Parathyroid adenoma (tissue), 2 donors: ENCODE measurements around the gene VANGL2.

Experiments used
- H2AFZ ChIP-seq: fragments of 300-600 bp; sonication (generic); one replicate; pipeline ENCODE4 v1.7.0; 2017; ENCODE audit warnings: antibody characterized with exemption, mild to moderate bottlenecking
- H3K27ac ChIP-seq: fragments of 300-600 bp; sonication (generic); one replicate; pipeline ENCODE4 v1.7.0; 2017
- H3K27me3 ChIP-seq: fragments of 300-600 bp; sonication (generic); one replicate; pipeline ENCODE4 v1.7.0; 2017; ENCODE audit warnings: low read length; ENCODE audit not compliant: control insufficient read depth, insufficient read depth
- H3K36me3 ChIP-seq: fragments of 300-600 bp; sonication (generic); one replicate; pipeline ENCODE4 v1.7.0; 2017; ENCODE audit warnings: low read length; ENCODE audit not compliant: control insufficient read depth, insufficient read depth
- H3K4me1 ChIP-seq: fragments of 300-600 bp; sonication (generic); one replicate; pipeline ENCODE4 v1.7.0; 2017; ENCODE audit warnings: control low read depth
- H3K4me2 ChIP-seq: fragments of 300-600 bp; sonication (generic); one replicate; pipeline ENCODE4 v1.7.0; 2017; ENCODE audit warnings: low read length
- H3K4me3 ChIP-seq: fragments of 300-600 bp; sonication (generic); one replicate; pipeline ENCODE4 v1.7.0; 2017; ENCODE audit warnings: low read depth, low read length
- H3K79me2 ChIP-seq: fragments of 300-600 bp; sonication (generic); one replicate; pipeline ENCODE4 v1.7.0; 2017; ENCODE audit warnings: control low read depth
- H3K9ac ChIP-seq: fragments of 300-600 bp; sonication (generic); one replicate; pipeline ENCODE4 v1.7.0; 2017; ENCODE audit warnings: mild to moderate bottlenecking
- H3K9me3 ChIP-seq: fragments of 300-600 bp; sonication (generic); one replicate; pipeline ENCODE4 v1.7.0; 2017; ENCODE audit warnings: low read length; ENCODE audit not compliant: control insufficient read depth
- TF ChIP-seq, protein P1 (sequence below): fragments of 300-600 bp; sonication (generic); IDR thresholded peaks from one replicate; pipeline ENCODE4 v1.7.0; 2017; ENCODE audit warnings: antibody characterized with exemption, mild to moderate bottlenecking
- donor health status: primary hyperparathyroidism.

Gene VANGL2

DNA sequence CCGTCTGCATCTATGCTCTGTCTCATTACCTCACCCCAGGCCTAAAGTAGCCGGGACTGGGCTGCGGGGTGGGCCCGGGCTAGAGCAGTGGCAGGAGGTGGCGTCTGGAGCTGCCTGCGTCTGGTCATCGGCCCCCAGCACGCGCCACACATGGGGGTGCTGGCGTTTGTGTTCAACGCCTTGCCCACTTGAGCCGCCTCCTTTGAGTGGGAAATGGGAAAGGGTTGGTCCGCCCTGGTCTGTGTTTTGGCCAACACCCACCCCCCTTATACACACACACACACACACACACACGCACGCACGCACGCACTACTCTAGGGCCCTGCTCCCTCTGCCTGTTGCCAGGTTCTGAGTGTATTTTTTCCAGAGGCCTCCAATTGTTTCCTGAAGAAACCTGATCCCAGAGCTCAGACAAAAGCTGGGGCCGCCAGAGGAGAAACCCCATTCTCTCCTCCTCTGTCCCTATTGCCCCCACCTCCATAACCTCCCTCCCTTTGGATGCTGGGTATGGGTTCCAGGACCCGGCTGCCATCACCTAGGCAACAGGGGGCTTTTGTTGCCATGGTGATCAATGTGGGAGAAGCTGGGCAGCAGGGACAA, 10.1 kb downstream of the VANGL2 start:
- Histone ChIP-seq H3K9me3 (no peaks in the 10 kb centered on the region), H3K9ac (no peak overlapping the region), H3K4me3 (no peak overlapping the region), H3K4me2 (no peak overlapping the region), H3K4me1 (no peaks in the 10 kb centered on the region), H3K27ac (no peak overlapping the region), H2AFZ (no peak overlapping the region), H3K36me3 (no peaks in the 10 kb centered on the region), H3K79me2 (no peaks in the 10 kb centered on the region), H3K27me3 (no peaks in the 10 kb centered on the region)
- TF ChIP-seq, protein P1, sequence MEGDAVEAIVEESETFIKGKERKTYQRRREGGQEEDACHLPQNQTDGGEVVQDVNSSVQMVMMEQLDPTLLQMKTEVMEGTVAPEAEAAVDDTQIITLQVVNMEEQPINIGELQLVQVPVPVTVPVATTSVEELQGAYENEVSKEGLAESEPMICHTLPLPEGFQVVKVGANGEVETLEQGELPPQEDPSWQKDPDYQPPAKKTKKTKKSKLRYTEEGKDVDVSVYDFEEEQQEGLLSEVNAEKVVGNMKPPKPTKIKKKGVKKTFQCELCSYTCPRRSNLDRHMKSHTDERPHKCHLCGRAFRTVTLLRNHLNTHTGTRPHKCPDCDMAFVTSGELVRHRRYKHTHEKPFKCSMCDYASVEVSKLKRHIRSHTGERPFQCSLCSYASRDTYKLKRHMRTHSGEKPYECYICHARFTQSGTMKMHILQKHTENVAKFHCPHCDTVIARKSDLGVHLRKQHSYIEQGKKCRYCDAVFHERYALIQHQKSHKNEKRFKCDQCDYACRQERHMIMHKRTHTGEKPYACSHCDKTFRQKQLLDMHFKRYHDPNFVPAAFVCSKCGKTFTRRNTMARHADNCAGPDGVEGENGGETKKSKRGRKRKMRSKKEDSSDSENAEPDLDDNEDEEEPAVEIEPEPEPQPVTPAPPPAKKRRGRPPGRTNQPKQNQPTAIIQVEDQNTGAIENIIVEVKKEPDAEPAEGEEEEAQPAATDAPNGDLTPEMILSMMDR = no peak

DNA sequence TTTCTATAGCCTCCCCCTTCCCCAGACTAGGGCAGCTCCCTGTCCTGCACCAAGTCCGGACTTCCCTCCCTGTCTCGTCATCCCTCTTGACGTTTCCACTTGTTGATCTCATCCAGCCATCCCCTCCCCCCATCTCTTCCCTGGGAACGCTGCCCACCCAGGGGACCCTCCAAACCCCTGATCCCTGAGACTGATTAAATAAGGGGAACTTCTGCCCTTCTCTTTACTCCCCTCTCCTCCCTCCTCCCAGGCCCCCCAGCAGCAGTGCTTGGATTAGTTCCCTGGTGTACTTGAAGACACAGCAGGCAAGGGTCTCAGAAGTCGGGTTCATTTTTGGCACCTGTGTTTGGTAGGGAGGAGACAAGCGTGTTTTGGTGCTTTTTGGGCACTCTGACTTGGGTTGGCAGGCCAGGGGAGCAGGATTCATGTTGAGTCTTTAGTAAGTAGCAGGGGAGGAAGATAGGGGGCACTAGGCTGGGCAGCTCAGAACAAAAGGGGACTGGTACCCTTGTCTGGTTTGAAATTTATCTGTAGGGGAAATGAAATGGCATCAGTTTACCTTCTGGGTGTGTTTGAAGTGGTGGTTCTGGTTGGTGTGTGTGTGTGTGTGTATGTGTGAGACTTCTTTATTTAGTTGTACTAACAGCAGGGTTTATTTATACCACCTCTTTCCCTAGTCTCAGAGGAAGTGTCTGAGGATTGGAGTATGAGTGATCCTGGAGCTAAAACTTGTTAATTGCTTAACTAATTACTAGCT, 11.1 kb downstream of the VANGL2 start:
- Histone ChIP-seq H3K79me2 (no peaks in the 10 kb centered on the region), H3K4me3 (no peak overlapping the region), H3K27me3 (no peaks in the 10 kb centered on the region), H3K4me1 (no peaks in the 10 kb centered on the region), H3K36me3 (no peaks in the 10 kb centered on the region), H3K9me3 (no peaks in the 10 kb centered on the region), H2AFZ (no peak overlapping the region), H3K27ac (no peak overlapping the region), H3K9ac (no peak overlapping the region), H3K4me2 (no peak overlapping the region)
- TF ChIP-seq, protein P1 = no peak

DNA sequence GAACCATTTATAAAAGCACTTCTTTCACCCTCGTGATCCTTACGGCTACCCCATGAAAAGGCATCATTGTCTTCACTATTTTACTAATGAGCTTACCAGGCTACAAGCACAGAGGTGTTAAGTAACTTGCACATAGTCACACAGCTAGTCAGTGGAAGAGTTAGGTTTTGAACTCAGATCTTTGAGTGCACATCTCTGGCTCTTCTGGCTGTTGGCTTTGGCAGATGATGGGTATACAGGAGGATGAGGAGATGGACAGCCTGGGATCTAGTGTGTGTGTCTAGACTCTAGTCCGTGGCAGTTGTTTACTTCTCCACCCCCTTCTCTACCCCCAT, 11.6 kb downstream of the VANGL2 start:
- Histone ChIP-seq H2AFZ (no peak overlapping the region), H3K4me1 (no peaks in the 10 kb centered on the region), H3K27me3 (no peaks in the 10 kb centered on the region), H3K36me3 (no peaks in the 10 kb centered on the region), H3K4me2 (no peak overlapping the region), H3K9me3 (no peaks in the 10 kb centered on the region), H3K9ac (no peak overlapping the region), H3K27ac (no peak overlapping the region), H3K4me3 (no peak overlapping the region), H3K79me2 (no peaks in the 10 kb centered on the region)
- TF ChIP-seq, protein P1 = no peak

DNA sequence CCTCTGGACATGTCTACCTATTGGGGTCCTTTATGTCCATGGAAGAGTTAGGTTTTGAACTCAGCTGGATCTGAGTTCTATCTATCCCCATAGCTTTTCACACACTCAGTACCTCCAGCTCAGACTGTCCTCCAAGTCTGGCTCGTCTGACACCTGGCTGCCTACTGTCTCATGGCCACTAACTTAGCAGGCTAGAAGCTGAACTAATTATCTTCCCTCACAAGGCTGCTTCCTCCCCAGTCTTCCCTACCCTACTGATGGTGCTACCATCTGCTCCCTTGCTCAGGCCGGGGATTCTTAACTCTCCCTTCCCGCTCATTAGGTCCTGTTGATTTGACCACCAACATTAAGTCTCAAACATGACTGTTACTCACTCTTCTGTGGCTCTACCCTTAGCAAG, 13.4 kb downstream of the VANGL2 start:
- Histone ChIP-seq H3K9me3 (no peaks in the 10 kb centered on the region), H3K4me1 (no peaks in the 10 kb centered on the region), H3K79me2 (no peaks in the 10 kb centered on the region), H3K27ac (no peak overlapping the region), H2AFZ (no peak overlapping the region), H3K36me3 (no peaks in the 10 kb centered on the region), H3K27me3 (no peaks in the 10 kb centered on the region), H3K4me3 (no peak overlapping the region), H3K4me2 (no peak overlapping the region), H3K9ac (no peak overlapping the region)
- TF ChIP-seq, protein P1 = no peak

DNA sequence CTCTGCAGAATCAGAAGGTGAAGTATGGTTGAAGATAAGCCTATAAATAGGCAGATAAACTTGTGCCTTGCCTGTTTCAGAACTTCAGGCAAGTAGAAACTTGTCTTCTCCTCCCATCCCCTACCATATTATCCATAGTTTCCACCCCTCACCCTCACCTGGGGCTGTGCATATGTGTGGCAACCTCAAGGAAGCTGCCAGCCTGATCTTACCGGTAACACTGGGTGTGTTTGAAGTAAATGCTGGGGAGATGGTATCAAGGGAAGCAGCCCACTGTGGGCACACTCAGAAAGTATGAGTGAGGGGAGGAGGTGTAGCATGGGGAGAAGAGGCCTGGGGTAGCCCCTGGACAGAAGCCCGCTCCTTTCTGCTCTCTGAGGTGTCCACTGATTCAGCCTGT, 14.5 kb downstream of the VANGL2 start:
- H3K36me3 ChIP-seq = no peaks in the 10 kb centered on the region
- no peak overlapping the region for H2AFZ ChIP-seq
- no peaks in the 10 kb centered on the region for H3K9me3 ChIP-seq
- no peak overlapping the region for H3K9ac ChIP-seq
- H3K4me3 ChIP-seq = no peak overlapping the region
- no peak overlapping the region for H3K27ac ChIP-seq
- H3K4me1 ChIP-seq = no peaks in the 10 kb centered on the region
- no peak overlapping the region for H3K4me2 ChIP-seq
- H3K27me3 ChIP-seq = no peaks in the 10 kb centered on the region
- no peaks in the 10 kb centered on the region for H3K79me2 ChIP-seq
- TF ChIP-seq, protein P1 = no peak
